ENCODE data around the gene KCNH1. TPM values are rescaled to one million over a fixed set of nuclear protein-coding genes. Genes with fewer than 3 reads are reported as not detected.

KCNH1 gene
- total and polyA plus RNA-seq, 9 of the 15 experiments (the other 6 are each of a cell fraction or from before 2014, with no cell fraction given) = not detected

- TF ChIP-seq ZNF318 (IDR thresholded peaks at IDR 0.05; ENCODE audit: borderline replicate concordance in 1 of 2, low read depth in 1 of 2) (no peak), ATF3 (IDR thresholded peaks at IDR 0.05) (no peak), ATF3 (CRISPR knock-in tag; conservative IDR thresholded peaks at IDR 0.05) (no peak)
Measured at GRCh38 chr1:210781652-210782051, 352.3 kb downstream of the KCNH1 start (continued).
